B cell (primary cell): ENCODE results near the gene ESYT2. TPM values are rescaled to one million over a fixed set of nuclear protein-coding genes. Genes with fewer than 3 reads are reported as not detected.

Source experiments
- ATAC-seq: fragments of 200-7000 bp; cut with Tn5 transposase; one replicate; pipeline ENCODE4 v1.10.0; 2021; ENCODE audit warnings: low read depth, mild to moderate bottlenecking, moderate number of reproducible peaks, moderate library complexity
- CTCF ChIA-PET: fragments of 350-600 bp; sonication (Branson Sonifier 250); formaldehyde crosslinking; loops from one replicate; lab custom pipeline; 2021; ENCODE audit warnings: antibody characterized with exemption, inconsistent platforms; lab: Charles Lee
- POLR2A ChIA-PET: fragments of 350-600 bp; sonication (Branson Sonifier 250); formaldehyde crosslinking; loops from one replicate; lab custom pipeline; 2021; ENCODE audit warnings: antibody characterized with exemption; lab: Charles Lee
- DNase-seq: peaks from one replicate; pipeline ENCODE4 v3.0.0; 2013
- H2AFZ ChIP-seq: 2 replicates; pipeline ENCODE4 v1.6.1; 2012; ENCODE audit warnings: mild to moderate bottlenecking, low read depth, low read length; ENCODE audit not compliant: insufficient read depth, poor library complexity, severe bottlenecking
- H3K27ac ChIP-seq, 2 donors: 1 replicate in 1 of 2; 2 replicates in 1 of 2; pipeline ENCODE4 v1.5.1; 2012 to 2013; ENCODE audit warnings: low read length in 2 of 2, mild to moderate bottlenecking in 2 of 2, moderate library complexity in 1 of 2
- H3K27me3 ChIP-seq, 4 experiments: fragments of 200-600 bp in 1 of 4; sonication (generic) in 1 of 4; replicated peaks in 1 of 4; 1 replicate in 2 of 4; 2 replicates in 2 of 4; pipeline versions ENCODE4 v1.6.1 to v1.7.0; 2013 to 2016; ENCODE audit warnings: low read length in 3 of 4, mild to moderate bottlenecking in 2 of 4, mixed read lengths in 1 of 4, moderate library complexity in 1 of 4; ENCODE audit not compliant: insufficient read depth in 4 of 4, control insufficient read depth in 3 of 4; ENCODE audit errors: control extremely low read depth in 1 of 4
- H3K36me3 ChIP-seq, 2 experiments: replicated peaks in 1 of 2; 1 replicate in 1 of 2; 2 replicates in 1 of 2; pipeline versions ENCODE4 v1.6.1 to v1.7.1; 2013; ENCODE audit warnings: low read length in 1 of 2; ENCODE audit not compliant: insufficient read depth in 2 of 2, control insufficient read depth in 1 of 2; ENCODE audit errors: control extremely low read depth in 1 of 2, extremely low read depth in 1 of 2
- H3K4me1 ChIP-seq, 2 donors: fragments of 200-600 bp in 1 of 2; sonication (generic) in 1 of 2; 1 replicate in 1 of 2; 2 replicates in 1 of 2; pipeline versions ENCODE4 v1.5.1 to v1.6.1; 2013 to 2017; ENCODE audit warnings: low read length in 2 of 2; ENCODE audit not compliant: control insufficient read depth in 2 of 2, insufficient read depth in 2 of 2
- H3K4me2 ChIP-seq: replicated peaks from 2 replicates; pipeline ENCODE3; 2012; ENCODE audit warnings: mild to moderate bottlenecking, low read depth, low read length; ENCODE audit not compliant: poor library complexity, severe bottlenecking
- H3K4me3 ChIP-seq, 5 experiments: fragments of 200-600 bp in 1 of 5; sonication (generic) in 1 of 5; 1 replicate in 3 of 5; 2 replicates in 2 of 5; pipeline versions ENCODE4 v1.5.1 to v1.7.0; 2011 to 2016; ENCODE audit warnings: low read length in 4 of 5, mild to moderate bottlenecking in 4 of 5, low read depth in 2 of 5, control low read depth in 1 of 5, moderate library complexity in 1 of 5; ENCODE audit not compliant: insufficient read depth in 1 of 5; ENCODE audit errors: control extremely low read depth in 1 of 5, extremely low read depth in 1 of 5
- H3K79me2 ChIP-seq: fragments of 200-600 bp; sonication (generic); one replicate; pipeline ENCODE4 v1.6.0; 2016; ENCODE audit warnings: low read length; ENCODE audit not compliant: control insufficient read depth, insufficient read depth
- H3K9ac ChIP-seq: fragments of 200-600 bp; sonication (generic); 2 replicates; pipeline ENCODE4 v1.6.1; 2017; ENCODE audit warnings: mild to moderate bottlenecking, low read length, moderate library complexity
- H3K9me3 ChIP-seq, 3 donors: one replicate each; pipeline versions ENCODE4 v1.6.1 to v1.7.1; 2013; ENCODE audit warnings: low read length in 2 of 3; ENCODE audit not compliant: control insufficient read depth in 2 of 3, insufficient read depth in 1 of 3; ENCODE audit errors: control extremely low read depth in 1 of 3
- H4K20me1 ChIP-seq: 2 replicates; pipeline ENCODE4 v1.6.0; 2012; ENCODE audit warnings: mild to moderate bottlenecking, low read length; ENCODE audit not compliant: insufficient read depth, control insufficient read depth, poor library complexity, severe bottlenecking
- H3K27ac Mint-ChIP-seq: one replicate; pipeline ENCODE4 v1.8.0; 2021; ENCODE audit warnings: mixed read lengths
- H3K27me3 Mint-ChIP-seq: one replicate; pipeline ENCODE4 v1.8.0; 2021; ENCODE audit warnings: mixed read lengths
- H3K4me1 Mint-ChIP-seq: one replicate; pipeline ENCODE4 v1.8.0; 2021; ENCODE audit warnings: mixed read lengths
- H3K4me3 Mint-ChIP-seq: one replicate; pipeline ENCODE4 v1.8.0; 2021; ENCODE audit warnings: mixed read lengths
- H3K9me3 Mint-ChIP-seq: one replicate; pipeline ENCODE4 v1.8.0; 2022; ENCODE audit warnings: mixed read lengths; ENCODE audit not compliant: insufficient read depth
- EZH2 ChIP-seq: IDR thresholded peaks from 2 replicates; pipeline ENCODE4 v1.6.1; 2012; ENCODE audit warnings: borderline replicate concordance, low read depth, mild to moderate bottlenecking, moderate library complexity, low read length; ENCODE audit not compliant: insufficient read depth, poor library complexity, severe bottlenecking
- WGBS: methylation state at CpG from one replicate; pipeline ENCODE4 v1.1.5; 2013; ENCODE audit warnings: missing lambda C conversion rate; ENCODE audit not compliant: insufficient coverage; 5-methylcytosine and 5-hydroxymethylcytosine counted together
- intact Hi-C: fragments of 100-400 bp; cut with micrococcal nuclease; formaldehyde crosslinking; loops from one replicate; pipeline ENCODE4 v1.10.0; 2022
- polyA plus RNA-seq: library from polyadenylated mRNA; depleted of rRNA; stranded (reverse); fragments of >200 nt; gene quantifications from 2 replicates; pipeline ENCODE4 v1.2.3, GENCODE V29; 2012
- total RNA-seq, 2 donors: library from RNA; stranded (reverse); fragments of 120-200 nt in 1 of 2; gene quantifications; 1 replicate in 1 of 2; 2 replicates in 1 of 2; pipeline versions ENCODE4 v1.2.3 to v1.2.4, GENCODE V29; 2013 to 2022
- TF ChIP-seq, protein P1 (sequence below): fragments of 200-600 bp; IDR thresholded peaks from one replicate; pipeline ENCODE4 v1.8.0; 2022; ENCODE audit warnings: antibody characterized with exemption, mild to moderate bottlenecking

ESYT2 gene
- total and polyA plus RNA-seq, 2 donors (not counting 1 experiment from before 2014, with no cell fraction given), result 12.0 to 34.2 TPM

DNA sequence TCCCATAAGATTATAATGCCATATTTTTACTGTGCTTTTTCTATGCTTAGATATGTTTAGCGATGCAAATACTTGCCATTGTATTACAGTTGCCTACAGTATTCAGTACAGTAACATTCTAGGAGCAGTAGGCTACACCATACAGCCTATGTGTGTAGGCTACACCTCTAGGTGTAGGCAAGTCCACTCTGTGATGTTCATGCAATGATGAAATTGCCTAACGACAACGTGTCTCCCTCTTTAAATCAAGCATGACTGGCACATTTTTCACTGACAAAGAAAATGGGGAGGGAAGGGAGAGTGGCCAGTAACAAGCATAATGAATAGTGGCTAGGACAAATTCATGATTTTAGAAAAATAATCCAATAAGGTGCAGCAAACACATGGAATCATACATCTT, 126.4 kb downstream of the ESYT2 start:
- Histone ChIP-seq H3K36me3 (no peaks in the 10 kb centered on the region), H3K9me3 (peaks cover 0 to 11% (median 5%) of the 10 kb centered on the region in 3 donors), H2AFZ (no peak overlapping the region), H3K79me2 (peaks cover 13% of the 10 kb centered on the region), H3K27me3 (no peaks in the 10 kb centered on the region), H3K27ac (no peak overlapping the region), H3K9ac (no peak overlapping the region), H3K4me1 (peaks cover 6 to 12% of the 10 kb centered on the region in 2 donors), H3K4me3 (no peak overlapping the region), H4K20me1 (no peaks in the 10 kb centered on the region), H3K4me2 (no peak overlapping the region)
- no peaks in the 10 kb centered on the region for H3K9me3 Mint-ChIP-seq
- CTCF ChIA-PET, result no interaction called here
- H3K4me1 Mint-ChIP-seq, result peaks cover 16% of the 10 kb centered on the region
- no CpG with 5 or more reads among the region's 3 CpGs for WGBS
- peak overlapping the region; percentile 60 for H3K4me3 Mint-ChIP-seq
- no peak overlapping the region for H3K27ac Mint-ChIP-seq
- POLR2A ChIA-PET, result no interaction called here
- H3K27me3 Mint-ChIP-seq, result no peaks in the 10 kb centered on the region
- no peak for TF ChIP-seq EZH2
- TF ChIP-seq, protein P1, sequence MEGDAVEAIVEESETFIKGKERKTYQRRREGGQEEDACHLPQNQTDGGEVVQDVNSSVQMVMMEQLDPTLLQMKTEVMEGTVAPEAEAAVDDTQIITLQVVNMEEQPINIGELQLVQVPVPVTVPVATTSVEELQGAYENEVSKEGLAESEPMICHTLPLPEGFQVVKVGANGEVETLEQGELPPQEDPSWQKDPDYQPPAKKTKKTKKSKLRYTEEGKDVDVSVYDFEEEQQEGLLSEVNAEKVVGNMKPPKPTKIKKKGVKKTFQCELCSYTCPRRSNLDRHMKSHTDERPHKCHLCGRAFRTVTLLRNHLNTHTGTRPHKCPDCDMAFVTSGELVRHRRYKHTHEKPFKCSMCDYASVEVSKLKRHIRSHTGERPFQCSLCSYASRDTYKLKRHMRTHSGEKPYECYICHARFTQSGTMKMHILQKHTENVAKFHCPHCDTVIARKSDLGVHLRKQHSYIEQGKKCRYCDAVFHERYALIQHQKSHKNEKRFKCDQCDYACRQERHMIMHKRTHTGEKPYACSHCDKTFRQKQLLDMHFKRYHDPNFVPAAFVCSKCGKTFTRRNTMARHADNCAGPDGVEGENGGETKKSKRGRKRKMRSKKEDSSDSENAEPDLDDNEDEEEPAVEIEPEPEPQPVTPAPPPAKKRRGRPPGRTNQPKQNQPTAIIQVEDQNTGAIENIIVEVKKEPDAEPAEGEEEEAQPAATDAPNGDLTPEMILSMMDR, result no peak
- intact Hi-C loops, result loop anchor here (10.0 kb wide), 1 partner anchor 1808 kb away; the partner anchor contains the start of gene LMBR1
- ATAC-seq (no peak), DNase-seq (no peak)

DNA sequence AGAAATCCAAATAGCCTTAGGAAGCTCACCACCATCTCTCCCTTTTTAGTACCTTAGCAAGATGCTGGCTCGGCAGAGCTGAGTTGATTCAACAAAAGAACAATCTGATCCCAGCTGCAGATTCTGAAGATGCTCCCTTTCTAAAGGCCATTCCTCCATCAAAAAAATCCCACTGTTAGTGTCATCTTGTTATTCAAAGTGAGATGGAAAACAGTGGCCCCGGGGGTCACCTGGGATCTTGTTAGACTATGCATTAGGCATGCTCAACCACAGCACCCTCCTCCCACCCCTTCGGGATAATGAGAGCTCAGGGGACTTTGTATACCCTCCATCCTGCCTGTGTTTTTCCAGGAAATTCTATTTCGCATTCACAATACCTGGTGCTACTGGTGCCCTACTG, 127.1 kb downstream of the ESYT2 start:
- TF ChIP-seq, protein P1, result no peak
- no peak for TF ChIP-seq EZH2
- 79% methylated on average over 2 of the region's 4 CpGs for WGBS
- H3K27ac ChIP-seq, result no peak overlapping the region
- Mint-ChIP-seq H3K4me1 (peaks cover 16% of the 10 kb centered on the region), H3K27me3 (no peaks in the 10 kb centered on the region), H3K27ac (no peak overlapping the region), H3K4me3 (no peak overlapping the region), H3K9me3 (no peaks in the 10 kb centered on the region)
- CTCF ChIA-PET, result no interaction called here
- intact Hi-C loops, result loop anchor here (10.0 kb wide), 1 partner anchor 1807 kb away; the partner anchor contains the start of gene LMBR1
- H3K9ac ChIP-seq, result no peak overlapping the region
- peaks cover 6 to 12% of the 10 kb centered on the region in 2 donors for H3K4me1 ChIP-seq
- H3K4me3 ChIP-seq, result no peak overlapping the region
- no peak overlapping the region for H2AFZ ChIP-seq
- H3K9me3 ChIP-seq, result peaks cover 0 to 4% (median 2%) of the 10 kb centered on the region in 3 donors
- no peak overlapping the region for H3K4me2 ChIP-seq
- no peaks in the 10 kb centered on the region for H3K27me3 ChIP-seq
- POLR2A ChIA-PET, result no interaction called here
- no peaks in the 10 kb centered on the region for H3K36me3 ChIP-seq
- H3K79me2 ChIP-seq, result peaks cover 13% of the 10 kb centered on the region
- DNase-seq (no peak), ATAC-seq (no peak)
- no peaks in the 10 kb centered on the region for H4K20me1 ChIP-seq
